ENCODE results near the gene MKLN1.

DNA sequence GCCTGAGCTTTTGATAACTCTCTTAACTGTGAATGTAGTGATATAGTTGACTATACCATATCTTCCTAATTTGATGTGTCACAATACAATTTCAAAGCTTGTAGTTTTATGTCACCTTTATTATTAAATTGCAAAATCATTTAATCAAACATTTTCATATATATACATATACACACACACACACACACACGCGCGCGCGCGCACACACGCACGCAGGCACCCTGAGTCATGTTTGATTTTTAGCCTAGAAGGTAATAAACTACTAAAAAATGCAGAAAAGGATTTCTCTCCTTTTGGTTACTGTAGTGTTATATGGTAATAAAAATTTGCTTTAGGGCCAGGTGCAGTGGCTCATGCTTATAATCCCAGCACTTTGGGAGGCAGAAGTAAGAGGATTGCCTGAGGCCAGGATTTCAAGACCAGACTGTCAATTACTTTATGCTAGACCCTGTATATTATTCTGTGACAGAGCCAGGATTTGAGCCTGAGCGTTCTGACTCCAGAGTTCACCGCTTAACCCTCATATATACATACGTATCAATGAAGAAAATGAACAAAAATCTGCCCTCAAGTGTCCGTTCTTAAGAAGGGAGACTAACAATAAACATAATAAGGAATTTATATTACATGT, 139.2 kb downstream of the MKLN1 start:
- TF ChIP-seq CTCF (IDR thresholded peaks at IDR 0.05; ENCODE audit: insufficient read depth, low read length, poor library complexity, severe bottlenecking) (no peak), EZH2phosphoT487 (conservative IDR thresholded peaks at IDR 0.05; ENCODE audit: low read length) (no peak)

Data from SU-DHL-6 (cell line).